IMR-90 (cell line): ENCODE data around the gene TTI1.

ENCODE experiments used
- BHLHE40 ChIP-seq: fragments of 150-350 bp; IDR thresholded peaks from 2 replicates; pipeline ENCODE4 v1.6.1; 2016; ENCODE audit warnings: mild to moderate bottlenecking, low read depth, low read length
- CEBPB ChIP-seq: IDR thresholded peaks from 2 replicates; pipeline ENCODE4 v1.6.1; 2012; ENCODE audit warnings: low read depth, low read length, improper control_type of control experiment
- CHD1 ChIP-seq: IDR thresholded peaks from 2 replicates; pipeline ENCODE4 v1.6.1; 2012; ENCODE audit warnings: low read depth, low read length, improper control_type of control experiment
- FOS ChIP-seq: fragments of 150-350 bp; IDR thresholded peaks from 2 replicates; pipeline ENCODE4 v1.6.1; 2016; ENCODE audit warnings: low read depth, low read length
- MAFK ChIP-seq: IDR thresholded peaks from 2 replicates; pipeline ENCODE4 v1.6.1; 2012; ENCODE audit warnings: low read depth, low read length, improper control_type of control experiment
- MAZ ChIP-seq: IDR thresholded peaks from 2 replicates; pipeline ENCODE4 v1.6.1; 2012; ENCODE audit warnings: low read depth, mild to moderate bottlenecking, low read length, improper control_type of control experiment, moderate library complexity, borderline replicate concordance
- NFE2L2 ChIP-seq: fragments of 150-350 bp; IDR thresholded peaks from 2 replicates; pipeline ENCODE4 v1.6.1; 2016; ENCODE audit warnings: low read depth, mild to moderate bottlenecking, low read length
- POLR2A ChIP-seq: IDR thresholded peaks from 2 replicates; pipeline ENCODE4 v1.6.1; 2012; ENCODE audit warnings: mild to moderate bottlenecking, low read depth, low read length
- RAD21 ChIP-seq: IDR thresholded peaks from 2 replicates; pipeline ENCODE4 v1.6.1; 2012; ENCODE audit warnings: low read length, improper control_type of control experiment
- RCOR1 ChIP-seq: IDR thresholded peaks from 2 replicates; pipeline ENCODE4 v1.6.1; 2012; ENCODE audit warnings: mild to moderate bottlenecking, low read length, improper control_type of control experiment; ENCODE audit not compliant: insufficient replicate concordance
- SMC3 ChIP-seq: fragments of 150-350 bp; IDR thresholded peaks from 2 replicates; pipeline ENCODE4 v1.6.1; 2016; ENCODE audit warnings: low read depth, mild to moderate bottlenecking, antibody characterized with exemption, low read length, moderate library complexity
- TF ChIP-seq, protein P1 (sequence below): conservative IDR thresholded peaks from 2 replicates; pipeline ENCODE4 v1.5.1; 2012; ENCODE audit warnings: mild to moderate bottlenecking, low read depth, low read length, improper control_type of control experiment
- TF ChIP-seq, protein P2 (sequence below): fragments of 150-350 bp; IDR thresholded peaks from 2 replicates; pipeline ENCODE4 v1.6.1; 2017; ENCODE audit warnings: mild to moderate bottlenecking, antibody characterized with exemption, low read length, low read depth
- TF ChIP-seq, protein P3 (sequence below): fragments of 150-350 bp; IDR thresholded peaks from 2 replicates; pipeline ENCODE4 v1.6.1; 2016; ENCODE audit warnings: low read depth, mild to moderate bottlenecking, low read length, moderate library complexity, borderline replicate concordance

DNA sequence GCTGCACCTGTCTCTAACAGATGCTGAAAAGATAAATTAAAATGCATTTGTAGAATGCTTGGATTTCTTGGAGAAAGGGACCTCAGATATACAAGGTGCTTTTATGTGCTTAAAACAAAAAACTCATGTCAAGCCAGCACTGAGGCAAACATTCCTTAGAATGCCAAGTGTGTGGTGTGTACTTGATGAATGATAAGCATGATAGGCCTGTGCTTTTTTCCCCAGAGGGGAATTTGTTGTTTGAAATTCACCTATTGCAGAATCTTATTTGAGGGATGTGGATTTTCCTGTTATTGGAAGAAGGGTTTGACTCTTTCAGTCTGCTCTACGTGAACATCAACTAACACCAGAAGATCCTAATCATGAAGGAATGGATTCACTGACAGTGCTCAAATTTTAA lies 28.8 kb downstream of the TTI1 start:
- TF ChIP-seq CEBPB (no peak), MAZ (no peak), BHLHE40 (no peak), POLR2A (no peak), SMC3 (no peak), RAD21 (no peak), CHD1 (no peak), MAFK (no peak), FOS (no peak), RCOR1 (no peak), NFE2L2 (no peak)
- TF ChIP-seq, protein P1, sequence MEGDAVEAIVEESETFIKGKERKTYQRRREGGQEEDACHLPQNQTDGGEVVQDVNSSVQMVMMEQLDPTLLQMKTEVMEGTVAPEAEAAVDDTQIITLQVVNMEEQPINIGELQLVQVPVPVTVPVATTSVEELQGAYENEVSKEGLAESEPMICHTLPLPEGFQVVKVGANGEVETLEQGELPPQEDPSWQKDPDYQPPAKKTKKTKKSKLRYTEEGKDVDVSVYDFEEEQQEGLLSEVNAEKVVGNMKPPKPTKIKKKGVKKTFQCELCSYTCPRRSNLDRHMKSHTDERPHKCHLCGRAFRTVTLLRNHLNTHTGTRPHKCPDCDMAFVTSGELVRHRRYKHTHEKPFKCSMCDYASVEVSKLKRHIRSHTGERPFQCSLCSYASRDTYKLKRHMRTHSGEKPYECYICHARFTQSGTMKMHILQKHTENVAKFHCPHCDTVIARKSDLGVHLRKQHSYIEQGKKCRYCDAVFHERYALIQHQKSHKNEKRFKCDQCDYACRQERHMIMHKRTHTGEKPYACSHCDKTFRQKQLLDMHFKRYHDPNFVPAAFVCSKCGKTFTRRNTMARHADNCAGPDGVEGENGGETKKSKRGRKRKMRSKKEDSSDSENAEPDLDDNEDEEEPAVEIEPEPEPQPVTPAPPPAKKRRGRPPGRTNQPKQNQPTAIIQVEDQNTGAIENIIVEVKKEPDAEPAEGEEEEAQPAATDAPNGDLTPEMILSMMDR, result no peak
- TF ChIP-seq, protein P2, sequence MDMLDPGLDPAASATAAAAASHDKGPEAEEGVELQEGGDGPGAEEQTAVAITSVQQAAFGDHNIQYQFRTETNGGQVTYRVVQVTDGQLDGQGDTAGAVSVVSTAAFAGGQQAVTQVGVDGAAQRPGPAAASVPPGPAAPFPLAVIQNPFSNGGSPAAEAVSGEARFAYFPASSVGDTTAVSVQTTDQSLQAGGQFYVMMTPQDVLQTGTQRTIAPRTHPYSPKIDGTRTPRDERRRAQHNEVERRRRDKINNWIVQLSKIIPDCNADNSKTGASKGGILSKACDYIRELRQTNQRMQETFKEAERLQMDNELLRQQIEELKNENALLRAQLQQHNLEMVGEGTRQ, result no peak
- TF ChIP-seq, protein P3, sequence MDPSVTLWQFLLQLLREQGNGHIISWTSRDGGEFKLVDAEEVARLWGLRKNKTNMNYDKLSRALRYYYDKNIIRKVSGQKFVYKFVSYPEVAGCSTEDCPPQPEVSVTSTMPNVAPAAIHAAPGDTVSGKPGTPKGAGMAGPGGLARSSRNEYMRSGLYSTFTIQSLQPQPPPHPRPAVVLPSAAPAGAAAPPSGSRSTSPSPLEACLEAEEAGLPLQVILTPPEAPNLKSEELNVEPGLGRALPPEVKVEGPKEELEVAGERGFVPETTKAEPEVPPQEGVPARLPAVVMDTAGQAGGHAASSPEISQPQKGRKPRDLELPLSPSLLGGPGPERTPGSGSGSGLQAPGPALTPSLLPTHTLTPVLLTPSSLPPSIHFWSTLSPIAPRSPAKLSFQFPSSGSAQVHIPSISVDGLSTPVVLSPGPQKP, result no peak
